Measurements from ENCODE around the gene ABHD17A.

DNA sequence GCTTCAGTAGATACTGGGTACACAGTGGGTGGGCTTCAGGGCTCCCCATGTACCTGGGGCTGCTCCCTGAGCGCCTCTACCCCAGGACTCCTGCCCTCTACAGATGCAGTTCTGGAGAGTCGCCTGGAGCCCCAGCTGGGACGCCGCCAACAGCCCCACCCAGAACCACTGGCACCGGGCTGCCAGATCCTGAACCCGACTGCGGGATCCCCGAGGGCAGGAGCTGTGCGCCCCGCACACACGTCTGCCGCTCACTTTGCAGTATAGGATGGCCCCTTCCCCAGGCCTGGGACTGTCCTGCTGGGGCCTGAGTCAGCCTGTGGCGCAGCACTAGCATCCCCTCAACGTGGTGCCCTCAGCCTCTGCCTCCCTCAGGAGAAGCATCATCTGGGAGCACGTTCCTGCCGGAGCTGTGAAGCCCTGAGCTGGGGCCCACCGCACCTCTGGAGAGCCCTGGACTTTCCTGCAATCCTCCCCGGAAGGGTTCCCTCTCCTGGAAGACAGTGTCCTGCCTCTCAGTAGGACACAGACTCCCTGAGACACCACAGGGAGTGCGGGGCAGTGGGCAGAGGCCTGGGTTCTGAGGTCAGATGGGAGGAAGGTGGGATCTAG is 40.7 kb downstream of the ABHD17A start:
- TF ChIP-seq, protein P1, sequence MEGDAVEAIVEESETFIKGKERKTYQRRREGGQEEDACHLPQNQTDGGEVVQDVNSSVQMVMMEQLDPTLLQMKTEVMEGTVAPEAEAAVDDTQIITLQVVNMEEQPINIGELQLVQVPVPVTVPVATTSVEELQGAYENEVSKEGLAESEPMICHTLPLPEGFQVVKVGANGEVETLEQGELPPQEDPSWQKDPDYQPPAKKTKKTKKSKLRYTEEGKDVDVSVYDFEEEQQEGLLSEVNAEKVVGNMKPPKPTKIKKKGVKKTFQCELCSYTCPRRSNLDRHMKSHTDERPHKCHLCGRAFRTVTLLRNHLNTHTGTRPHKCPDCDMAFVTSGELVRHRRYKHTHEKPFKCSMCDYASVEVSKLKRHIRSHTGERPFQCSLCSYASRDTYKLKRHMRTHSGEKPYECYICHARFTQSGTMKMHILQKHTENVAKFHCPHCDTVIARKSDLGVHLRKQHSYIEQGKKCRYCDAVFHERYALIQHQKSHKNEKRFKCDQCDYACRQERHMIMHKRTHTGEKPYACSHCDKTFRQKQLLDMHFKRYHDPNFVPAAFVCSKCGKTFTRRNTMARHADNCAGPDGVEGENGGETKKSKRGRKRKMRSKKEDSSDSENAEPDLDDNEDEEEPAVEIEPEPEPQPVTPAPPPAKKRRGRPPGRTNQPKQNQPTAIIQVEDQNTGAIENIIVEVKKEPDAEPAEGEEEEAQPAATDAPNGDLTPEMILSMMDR (IDR thresholded peaks at IDR 0.05) = no peak
- no peak for TF ChIP-seq POLR2A (IDR thresholded peaks at IDR 0.05)
